K562 (cell line): Measurements from ENCODE around the gene PUM1. TPM values are rescaled to one million over a fixed set of nuclear protein-coding genes. Genes with fewer than 3 reads are reported as not detected.
A peak's percentile ranks its signal among the peaks of the same experiment; 100 is the strongest.

Experiments
- ARID1B ChIP-seq: fragments of 450-650 bp; IDR thresholded peaks from 2 replicates; pipeline ENCODE4 v1.6.1; 2016; ENCODE audit warnings: antibody characterized with exemption, mild to moderate bottlenecking, inconsistent platforms
- ATF3 ChIP-seq, 2 experiments: fragments of 450-650 bp in 1 of 2; sonication (generic) in 1 of 2; formaldehyde crosslinking in 1 of 2; IDR thresholded peaks in 1 of 2; conservative IDR thresholded peaks in 1 of 2; 2 replicates each; pipeline versions ENCODE4 v1.6.1 to v1.8.1; 2016 to 2023; ENCODE audit warnings: mild to moderate bottlenecking in 2 of 2, moderate library complexity in 2 of 2, inconsistent platforms in 1 of 2, missing genetic modification reagents in 1 of 2
- FOS ChIP-seq: IDR thresholded peaks from 3 replicates; pipeline ENCODE4 v1.6.1; 2011; ENCODE audit not compliant: insufficient read length; ENCODE audit errors: extremely low read depth
- HBP1 ChIP-seq: fragments of 450-650 bp; formaldehyde crosslinking; IDR thresholded peaks from 2 replicates; pipeline ENCODE4 v1.4.0; 2022; ENCODE audit warnings: missing genetic modification characterization
- HEY1 ChIP-seq: fragments of 250-450 bp; sonication (Bioruptor Pico); IDR thresholded peaks from 2 replicates; pipeline ENCODE4 v1.5.0; 2020; ENCODE audit warnings: mild to moderate bottlenecking, moderate library complexity, borderline replicate concordance
- KHSRP ChIP-seq: fragments of 450-650 bp; IDR thresholded peaks from 2 replicates; pipeline ENCODE4 v1.6.1; 2017
- MAX ChIP-seq: sonication (generic); formaldehyde crosslinking; IDR thresholded peaks from 2 replicates; pipeline ENCODE4 v1.9.0; 2022; ENCODE audit warnings: mild to moderate bottlenecking, missing genetic modification reagents
- NR2C2 ChIP-seq, 2 experiments: fragments of 200-800 bp in 1 of 2; sonication (Bioruptor generic) in 1 of 2; sonication (generic) in 1 of 2; formaldehyde crosslinking in 1 of 2; IDR thresholded peaks; 2 replicates each; pipeline versions ENCODE4 v1.6.1 to v1.8.0; 2016 to 2022; ENCODE audit warnings: mild to moderate bottlenecking in 1 of 2, missing compliant biosample characterization in 1 of 2, missing genetic modification characterization in 1 of 2, missing genetic modification reagents in 1 of 2
- REST ChIP-seq, 2 experiments: fragments of 450-650 bp; formaldehyde crosslinking in 1 of 2; IDR thresholded peaks; 2 replicates each; pipeline versions ENCODE4 v1.4.0 to v1.6.1; 2014 to 2020; ENCODE audit warnings: mild to moderate bottlenecking in 2 of 2, borderline replicate concordance in 1 of 2, low read depth in 1 of 2
- TFAP4 ChIP-seq: sonication (generic); formaldehyde crosslinking; IDR thresholded peaks from 2 replicates; pipeline ENCODE4 v1.8.0; 2022; ENCODE audit warnings: missing genetic modification reagents, mild to moderate bottlenecking, moderate library complexity, borderline replicate concordance
- ZNF263 ChIP-seq: sonication (generic); formaldehyde crosslinking; IDR thresholded peaks from 2 replicates; pipeline ENCODE4 v1.8.0; 2022; ENCODE audit warnings: mild to moderate bottlenecking, missing genetic modification reagents, borderline replicate concordance
- ZNF583 ChIP-seq: fragments of 250-450 bp; sonication (Bioruptor Pico); IDR thresholded peaks from 2 replicates; pipeline ENCODE4 v1.4.0; 2020
- ZNF75A ChIP-seq: fragments of 450-650 bp; formaldehyde crosslinking; IDR thresholded peaks from 2 replicates; pipeline ENCODE4 v1.4.0; 2020; ENCODE audit warnings: mild to moderate bottlenecking
- polyA plus RNA-seq, 8 experiments: library from polyadenylated mRNA; depleted of rRNA in 4 of 8; stranded (reverse) in 5 of 8; unstranded in 3 of 8; fragments of >200 nt; fragmentation: Nextera tagmentation in 2 of 8; fragmentation: Illumina TruSeq in 1 of 8; extraction: Ambion mirVana in 2 of 8; extraction: Trizol in 1 of 8; gene quantifications; 2 replicates each; pipeline versions ENCODE4 v1.2.1 to v1.2.3, GENCODE V29; 2011 to 2014; ENCODE audit warnings: inconsistent platforms in 1 of 8, missing spikeins in 1 of 8
- total RNA-seq, 7 experiments: library from RNA; depleted of rRNA in 6 of 7; stranded (reverse); fragments of >200 nt in 6 of 7; fragmentation: Illumina TruSeq in 2 of 7; extraction: Trizol in 2 of 7; gene quantifications; 2 replicates each; pipeline versions ENCODE4 v1.2.1 to v1.2.3, GENCODE V29; 2011 to 2021; ENCODE audit warnings: low replicate concordance in 1 of 7

PUM1 gene
- total and polyA plus RNA-seq, 9 of the 15 experiments (the other 6 are each of a cell fraction or from before 2014, with no cell fraction given): 37.7 to 104 (median 55.7) TPM

GRCh38 chr1:30908696-30909364, 156.7 kb downstream of the PUM1 start, which contains the start of gene SDC3 (continued):
- TF ChIP-seq REST (IDR thresholded peaks at IDR 0.05; ENCODE audit: borderline replicate concordance) (no peak), REST (CRISPR knock-in tag; IDR thresholded peaks at IDR 0.05; ENCODE audit: low read depth) (0 out of 2 replicates have a peak, but pooled peaks have one; percentile 16), ZNF75A (no peak), ATF3 (IDR thresholded peaks at IDR 0.05) (no peak), ATF3 (CRISPR knock-in tag; conservative IDR thresholded peaks at IDR 0.05) (no peak), TFAP4 (CRISPR knock-in tag) (no peak), HEY1 (CRISPR knock-in tag) (no peak), KHSRP (no peak), MAX (CRISPR knock-in tag) (peak; percentile 83), ARID1B (peak; percentile 9; the same call in 1 of the 2 replicates), NR2C2 (CRISPR knock-in tag; IDR thresholded peaks at IDR 0.05) (peak; percentile 66; the same call in 1 of the 2 replicates), NR2C2 (tag; IDR thresholded peaks at IDR 0.05) (peak; percentile 92), ZNF263 (CRISPR knock-in tag) (no peak), ZNF583 (CRISPR knock-in tag) (0 out of 2 replicates have a peak, but pooled peaks have one; percentile 21), HBP1 (CRISPR knock-in tag) (no peak), FOS (no peak)
